GM19463 (cell line): ENCODE data around the gene PIK3R2.
A peak's percentile ranks its signal among the peaks of the same experiment; 100 is the strongest.
"Not testable (repeated sequence)": the region's sequence is repeated elsewhere in the genome, so short reads cannot be mapped to it uniquely, and the experiment has no call there.

Source experiments
- ATAC-seq: cut with Tn5 transposase; IDR thresholded peaks from one replicate; pipeline ENCODE4 v1.9.1; 2021; ENCODE audit warnings: mild to moderate bottlenecking, moderate library complexity; ENCODE audit not compliant: unreplicated experiment

Gene PIK3R2

GRCh38 chr19:18152442-18152816 is 534 bp upstream of the PIK3R2 start:
- peak; percentile 59 for ATAC-seq

- no peak for ATAC-seq
Measured at GRCh38 chr19:18153556-18154134, 682 bp downstream of the PIK3R2 start.

DNA sequence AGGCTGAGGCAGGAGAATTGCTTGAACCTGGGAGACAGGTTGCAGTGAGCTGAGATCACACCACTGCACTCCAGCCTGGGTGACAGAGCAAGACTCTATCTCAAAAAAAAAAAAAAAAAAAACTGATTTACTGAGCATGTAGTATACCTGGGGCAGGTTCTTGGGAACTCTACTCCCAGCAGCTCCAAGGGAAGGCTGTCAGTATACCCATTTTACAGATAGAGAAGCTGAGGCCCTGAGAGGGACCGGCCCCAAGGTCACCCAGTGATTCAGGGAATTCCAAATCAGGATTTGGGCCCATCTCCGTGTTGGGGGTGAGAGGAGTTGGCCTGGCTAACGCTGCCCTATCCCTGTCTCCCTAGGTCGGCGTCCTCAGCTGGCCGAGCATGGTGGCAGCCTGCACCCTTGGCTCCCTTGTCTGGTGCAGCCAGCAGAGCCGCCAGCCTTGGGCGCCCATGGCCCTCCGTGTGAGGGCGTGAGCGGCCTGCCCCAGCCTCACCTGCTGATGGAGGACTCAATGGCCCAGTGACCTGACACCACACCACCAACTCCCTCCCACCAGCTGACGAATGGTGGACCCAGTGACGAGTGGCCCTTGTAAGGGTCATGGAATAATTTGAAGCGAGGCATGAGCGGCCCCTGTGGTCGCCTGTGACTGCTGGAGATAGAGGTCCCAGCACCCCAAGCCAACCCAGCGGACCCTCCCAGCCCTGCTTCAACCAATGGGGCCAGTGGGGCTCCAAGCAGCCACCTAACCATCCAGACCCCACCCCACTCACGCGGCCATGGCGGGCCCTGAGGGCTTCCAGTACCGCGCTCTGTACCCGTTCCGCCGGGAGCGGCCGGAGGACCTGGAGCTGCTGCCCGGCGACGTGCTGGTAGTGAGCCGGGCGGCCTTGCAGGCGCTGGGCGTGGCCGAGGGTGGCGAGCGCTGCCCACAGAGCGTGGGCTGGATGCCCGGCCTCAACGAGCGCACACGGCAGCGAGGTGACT is 2.4 kb downstream of the PIK3R2 start:
- ATAC-seq: no peak

DNA sequence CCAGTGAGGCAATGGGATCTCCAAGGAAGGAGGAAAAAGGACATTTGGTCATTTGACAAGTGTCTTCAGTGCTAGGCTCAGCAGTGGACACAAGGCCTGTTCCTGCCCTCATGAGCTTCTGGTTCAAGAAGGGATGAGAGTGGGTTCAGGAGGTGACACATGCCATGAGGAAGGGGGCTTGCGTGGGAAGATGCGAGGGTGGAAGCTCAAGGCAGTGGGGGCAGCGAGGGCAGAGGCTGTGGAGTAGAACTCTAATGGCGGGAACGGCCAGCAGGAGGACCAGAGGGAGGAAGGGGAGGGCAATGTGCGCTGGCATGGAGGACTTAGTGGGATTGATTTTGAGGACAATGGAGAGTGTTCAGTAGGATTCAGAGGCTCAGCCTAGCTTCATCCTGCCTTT is 3.3 kb downstream of the PIK3R2 start:
- no peak for ATAC-seq

DNA sequence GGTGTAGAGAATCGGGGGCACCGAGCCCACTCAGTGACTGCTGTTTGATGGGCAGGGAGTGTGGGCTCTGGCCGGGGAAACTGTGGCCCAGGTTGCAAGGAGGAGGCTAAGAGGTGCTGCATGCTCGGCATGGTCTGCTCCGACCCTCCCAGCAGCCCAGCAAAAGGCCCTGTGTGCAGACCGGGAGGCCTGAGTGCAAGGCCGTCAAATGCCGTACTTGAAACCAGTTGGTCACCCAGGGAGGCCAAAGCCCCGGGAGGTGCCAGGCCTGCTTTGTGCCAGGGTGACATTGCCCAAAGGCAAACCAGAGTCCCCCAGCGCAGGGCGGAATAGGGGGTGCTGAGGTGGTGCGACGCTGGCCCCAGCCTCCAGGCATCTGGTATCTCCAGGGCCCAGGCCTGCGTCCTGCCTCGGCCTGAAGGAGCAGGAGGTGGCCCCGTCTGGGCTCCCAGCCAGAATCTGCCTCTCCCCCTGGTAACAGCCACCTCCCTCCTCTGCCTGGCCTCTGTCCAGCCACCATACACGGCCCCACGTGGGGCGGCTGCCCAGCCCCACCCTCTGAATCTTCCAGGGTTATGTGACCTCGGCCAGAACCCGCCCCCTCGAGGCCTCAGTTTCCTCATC is 4.0 kb downstream of the PIK3R2 start:
- ATAC-seq: no peak

DNA sequence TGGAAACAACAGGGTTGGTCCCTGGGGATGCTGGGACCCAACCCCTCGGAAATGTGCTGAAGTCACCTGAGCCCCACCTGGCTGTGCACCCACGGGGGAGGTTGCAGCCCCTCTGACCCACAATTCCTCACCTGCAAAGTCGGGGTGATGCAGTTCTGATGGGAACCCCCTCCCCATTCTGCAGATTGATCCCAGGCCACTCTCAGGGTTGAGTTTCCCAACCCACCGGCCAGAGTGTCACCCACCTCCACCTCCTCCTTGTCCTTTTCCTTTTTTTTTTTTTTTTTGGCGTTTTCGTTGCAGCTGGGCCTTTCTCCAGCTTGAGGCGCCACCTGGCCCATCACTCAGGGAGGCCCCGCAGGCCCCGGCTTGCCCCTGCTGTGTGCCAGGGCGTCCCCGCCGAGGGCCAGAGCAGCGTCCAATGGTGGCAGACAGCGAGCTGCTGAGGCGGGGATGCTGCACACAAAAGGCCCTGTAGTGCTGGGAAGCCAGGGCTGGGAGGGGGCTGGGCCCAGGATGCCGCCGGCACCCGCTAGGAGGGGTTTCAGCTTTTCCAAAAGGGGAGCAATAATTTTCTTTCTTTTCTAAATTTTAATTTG is 4.6 kb downstream of the PIK3R2 start:
- no peak for ATAC-seq

DNA sequence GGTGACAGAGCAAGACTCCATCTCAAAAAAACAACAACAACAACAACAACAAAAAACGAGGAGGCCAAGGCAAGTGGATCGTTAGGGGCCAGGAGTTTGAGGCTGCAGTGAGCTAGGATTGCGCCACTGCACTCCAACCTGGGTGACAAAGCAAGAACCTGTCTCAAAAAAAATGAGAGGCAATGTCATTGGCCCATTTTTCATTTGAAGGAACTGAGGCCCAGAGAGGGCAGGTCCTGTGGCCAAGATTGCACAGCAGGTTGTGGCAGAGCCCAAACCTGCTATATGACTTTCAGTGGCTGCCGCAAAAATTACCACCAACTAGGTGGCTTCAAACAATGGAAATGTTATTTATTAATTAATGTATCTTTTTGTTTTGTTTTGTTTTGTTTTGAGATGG is 5.5 kb downstream of the PIK3R2 start:
- no peak for ATAC-seq

GRCh38 chr19:18159059-18159616 is 6.2 kb downstream of the PIK3R2 start:
- ATAC-seq: not testable (repeated sequence)

DNA sequence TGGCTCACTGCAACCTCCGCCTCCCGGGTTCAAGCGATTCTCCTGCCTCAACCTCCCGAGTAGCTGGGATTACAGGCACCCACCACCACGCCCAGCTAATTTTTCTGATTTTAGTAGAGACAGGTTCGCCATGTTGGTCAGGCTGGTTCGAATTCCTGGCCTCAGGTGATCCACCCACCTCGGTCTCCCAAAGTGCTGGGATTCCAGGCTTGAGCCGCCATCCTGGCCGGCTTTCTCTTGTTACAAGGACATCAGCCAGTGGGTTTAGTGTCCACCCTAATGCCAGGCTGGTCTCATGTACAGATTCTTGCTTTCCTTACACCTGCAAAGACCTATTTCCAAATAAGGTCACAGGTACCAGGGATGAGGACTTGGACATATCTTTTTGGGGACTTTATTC is 6.8 kb downstream of the PIK3R2 start:
- no peak for ATAC-seq

- ATAC-seq: no peak
Measured at GRCh38 chr19:18160493-18160970, 7.6 kb downstream of the PIK3R2 start.

- ATAC-seq: peak; percentile 68
Measured at GRCh38 chr19:18160971-18161635, 8.1 kb downstream of the PIK3R2 start.

DNA sequence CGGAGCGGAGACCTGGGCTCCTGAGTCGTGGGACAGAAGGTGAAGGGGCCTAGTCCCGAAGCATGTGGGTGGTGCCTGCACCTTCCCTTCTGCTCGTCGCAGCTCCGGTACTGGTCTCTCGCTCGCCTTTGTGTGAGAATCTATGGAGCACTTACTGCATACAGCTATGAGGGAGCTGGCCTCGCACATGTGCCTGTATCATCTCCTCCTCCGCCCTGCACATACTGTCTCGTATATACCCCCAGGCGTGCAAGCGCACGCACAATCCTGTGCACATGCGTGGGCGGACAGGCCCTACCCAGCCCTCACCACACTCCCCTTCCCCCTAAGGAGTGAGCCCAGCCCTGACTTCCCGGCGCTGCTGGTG is 8.7 kb downstream of the PIK3R2 start:
- no peak for ATAC-seq

DNA sequence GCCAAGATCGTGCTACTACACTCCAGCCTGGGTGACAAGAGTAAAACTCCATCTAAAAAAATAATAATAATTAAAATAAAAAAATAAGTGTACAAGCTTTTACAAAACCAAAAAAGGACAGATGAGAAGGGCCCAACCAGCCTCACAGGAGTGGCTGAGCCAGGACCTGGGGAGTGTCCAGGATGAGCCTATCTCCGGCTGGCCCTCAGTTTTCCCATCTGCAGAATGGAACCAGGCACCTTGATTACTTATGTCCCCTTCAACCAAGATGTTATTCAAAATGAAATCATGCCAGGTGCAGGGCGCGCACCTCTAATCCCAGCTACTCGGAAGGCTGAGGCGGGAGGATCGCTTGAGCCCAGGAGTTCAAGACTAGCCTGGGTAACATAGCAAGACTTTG is 11.1 kb downstream of the PIK3R2 start:
- no peak for ATAC-seq

DNA sequence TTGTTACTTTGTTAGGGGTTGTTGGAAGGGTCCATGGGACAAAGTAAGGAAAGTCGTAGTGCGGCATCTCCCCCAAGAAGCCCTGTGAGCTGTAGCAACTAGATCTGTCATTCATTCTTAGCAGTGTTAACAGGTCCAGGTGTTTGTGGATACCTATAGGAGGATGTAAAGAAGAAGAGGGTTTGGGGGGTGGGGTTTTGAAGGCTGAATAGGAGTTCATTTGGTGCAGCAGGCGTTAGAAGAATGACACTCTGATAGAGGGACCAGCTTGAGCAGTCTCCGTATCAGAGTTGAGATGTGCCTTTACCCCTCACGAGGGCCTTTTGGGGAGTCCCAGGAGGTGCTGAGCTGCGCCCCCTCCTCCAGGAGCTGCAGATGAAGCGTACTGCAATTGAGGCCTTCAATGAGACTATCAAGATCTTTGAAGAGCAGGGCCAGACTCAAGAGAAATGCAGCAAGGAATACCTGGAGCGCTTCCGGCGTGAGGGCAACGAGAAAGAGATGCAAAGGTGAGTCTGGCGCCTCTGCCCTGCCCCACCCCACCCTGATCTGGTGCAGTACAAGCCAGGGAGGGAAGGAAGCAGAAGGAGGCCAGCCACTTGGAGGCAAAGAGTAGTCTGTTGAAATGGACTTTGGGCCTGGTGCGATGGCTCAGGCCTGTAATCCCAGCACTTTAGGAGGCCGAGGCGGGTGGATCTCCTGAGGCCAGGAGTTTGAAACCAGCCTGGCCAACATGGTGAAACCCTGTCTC is 13.0 kb downstream of the PIK3R2 start:
- no peak for ATAC-seq

DNA sequence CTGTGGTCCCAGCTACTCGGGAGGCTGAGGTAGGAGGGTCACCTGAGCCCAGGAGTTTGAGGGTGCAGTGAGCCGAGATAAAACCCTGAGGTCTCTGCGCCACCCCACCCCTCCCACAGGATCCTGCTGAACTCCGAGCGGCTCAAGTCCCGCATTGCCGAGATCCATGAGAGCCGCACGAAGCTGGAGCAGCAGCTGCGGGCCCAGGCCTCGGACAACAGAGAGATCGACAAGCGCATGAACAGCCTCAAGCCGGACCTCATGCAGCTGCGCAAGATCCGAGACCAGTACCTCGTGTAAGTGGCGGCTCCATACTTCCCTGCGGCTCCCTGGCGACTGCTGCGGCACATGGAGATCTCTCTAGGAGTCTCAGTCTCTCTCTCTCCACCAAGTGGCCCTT is 14.0 kb downstream of the PIK3R2 start:
- ATAC-seq: no peak

DNA sequence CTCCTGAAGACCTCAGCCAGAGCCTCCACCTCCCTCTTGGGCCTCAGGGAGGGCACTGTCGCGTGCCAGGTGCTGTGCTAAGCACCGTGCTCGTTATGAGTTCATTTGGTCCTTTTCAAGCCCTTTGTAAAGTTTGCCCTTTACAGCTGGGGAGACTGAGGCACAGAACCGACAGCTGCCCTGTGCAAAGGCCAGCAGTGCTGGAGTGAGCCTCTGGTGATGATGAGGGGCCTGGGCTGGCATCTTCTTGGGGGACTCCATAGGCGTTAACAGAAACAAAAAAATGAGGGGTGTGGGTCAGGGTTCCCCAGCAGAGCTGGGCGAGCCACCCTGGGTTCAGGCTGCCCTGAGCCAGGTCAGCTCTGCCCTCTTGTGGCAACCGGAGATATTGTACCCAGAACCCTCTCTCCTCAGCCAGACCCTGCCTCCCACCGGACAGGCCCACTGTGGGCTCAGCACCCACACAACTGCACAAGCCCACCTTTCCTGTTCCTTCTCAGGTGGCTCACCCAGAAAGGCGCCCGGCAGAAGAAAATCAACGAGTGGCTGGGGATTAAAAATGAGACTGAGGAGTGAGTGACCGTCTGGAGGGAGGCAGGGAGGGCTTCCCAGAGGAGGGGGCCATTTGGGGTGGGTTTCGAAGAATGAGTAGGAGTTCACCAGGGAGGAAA is 15.1 kb downstream of the PIK3R2 start:
- ATAC-seq: no peak

- no peak for ATAC-seq
Measured at GRCh38 chr19:18168673-18169381, 15.9 kb downstream of the PIK3R2 start.

DNA sequence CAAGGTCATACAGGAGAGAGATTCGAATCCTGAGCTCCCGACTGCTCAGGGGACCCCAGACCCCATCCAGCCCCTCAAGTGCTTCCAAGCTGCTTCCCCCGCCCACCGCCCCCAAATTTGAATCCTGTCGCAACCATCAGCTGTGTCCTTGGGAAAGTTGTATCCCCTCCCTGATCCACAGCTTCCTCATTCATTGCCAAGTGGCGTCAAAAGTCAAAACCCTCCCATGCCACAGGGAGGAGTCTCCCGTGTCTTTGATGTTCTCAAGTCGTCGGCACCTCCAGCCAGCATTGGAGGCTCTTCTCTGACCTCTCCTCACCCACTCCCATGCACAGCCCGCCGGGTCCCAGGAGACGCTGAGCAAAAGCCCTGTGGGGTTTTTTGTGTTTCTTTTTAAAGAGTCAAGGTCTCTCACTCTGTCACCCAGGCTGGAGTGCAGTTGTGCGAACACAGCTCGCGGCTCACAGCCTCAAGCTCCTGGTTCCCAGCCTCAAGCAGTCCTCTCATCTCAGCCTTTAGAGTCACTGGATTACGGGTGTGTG is 17.8 kb downstream of the PIK3R2 start:
- no peak for ATAC-seq
